ENCODE measurements around the gene TPCN1.

DNA sequence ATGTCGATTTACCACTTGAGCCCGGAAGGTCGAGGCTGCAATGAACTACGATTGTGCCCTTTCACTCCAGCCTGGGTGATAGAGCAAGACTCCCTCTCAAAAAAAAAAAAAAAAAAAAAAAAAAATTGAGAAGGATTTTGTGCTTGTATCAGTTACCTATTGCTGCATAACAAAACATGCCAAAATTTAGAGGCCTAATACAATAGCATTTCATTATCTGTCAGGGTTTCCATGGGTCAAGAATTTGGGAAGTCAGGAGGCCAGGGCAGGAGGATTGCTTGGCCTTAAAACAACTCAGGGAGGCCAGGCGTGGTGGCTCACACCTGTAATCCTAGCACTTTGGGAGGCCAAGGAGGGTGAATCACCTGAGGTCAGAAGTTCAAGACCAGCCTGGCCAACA is 118.3 kb downstream of the TPCN1 start:
- TF ChIP-seq, protein P1, sequence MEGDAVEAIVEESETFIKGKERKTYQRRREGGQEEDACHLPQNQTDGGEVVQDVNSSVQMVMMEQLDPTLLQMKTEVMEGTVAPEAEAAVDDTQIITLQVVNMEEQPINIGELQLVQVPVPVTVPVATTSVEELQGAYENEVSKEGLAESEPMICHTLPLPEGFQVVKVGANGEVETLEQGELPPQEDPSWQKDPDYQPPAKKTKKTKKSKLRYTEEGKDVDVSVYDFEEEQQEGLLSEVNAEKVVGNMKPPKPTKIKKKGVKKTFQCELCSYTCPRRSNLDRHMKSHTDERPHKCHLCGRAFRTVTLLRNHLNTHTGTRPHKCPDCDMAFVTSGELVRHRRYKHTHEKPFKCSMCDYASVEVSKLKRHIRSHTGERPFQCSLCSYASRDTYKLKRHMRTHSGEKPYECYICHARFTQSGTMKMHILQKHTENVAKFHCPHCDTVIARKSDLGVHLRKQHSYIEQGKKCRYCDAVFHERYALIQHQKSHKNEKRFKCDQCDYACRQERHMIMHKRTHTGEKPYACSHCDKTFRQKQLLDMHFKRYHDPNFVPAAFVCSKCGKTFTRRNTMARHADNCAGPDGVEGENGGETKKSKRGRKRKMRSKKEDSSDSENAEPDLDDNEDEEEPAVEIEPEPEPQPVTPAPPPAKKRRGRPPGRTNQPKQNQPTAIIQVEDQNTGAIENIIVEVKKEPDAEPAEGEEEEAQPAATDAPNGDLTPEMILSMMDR (IDR thresholded peaks at IDR 0.05), result no peak
- TF ChIP-seq EP300 (IDR thresholded peaks at IDR 0.05; ENCODE audit: low read depth) (no peak), POLR2A (IDR thresholded peaks at IDR 0.05) (no peak)

All from transverse colon (tissue), 3 donors.